ENCODE data around the gene SLC38A10. TPM values are rescaled to one million over a fixed set of nuclear protein-coding genes. Genes with fewer than 3 reads are reported as not detected.

SLC38A10 gene
- total and polyA plus RNA-seq, 10 of the 15 experiments (the other 5 are each of a cell fraction or from before 2014, with no cell fraction given) = 0.52 to 67.9 (median 22.1) TPM

GRCh38 chr17:81282141-81282540 lies 13.0 kb downstream of the SLC38A10 start:
- no peak for ATAC-seq
- in situ Hi-C loops (cut with MboI) = no loop called here
- CTCF ChIA-PET = no interaction called here
- Histone ChIP-seq H3K27ac (ENCODE audit: control insufficient read depth, insufficient read depth) (no peak overlapping the region), H3K4me2 (ENCODE audit: control insufficient read depth, insufficient read depth) (no peak overlapping the region), H3K36me3 (ENCODE audit: control insufficient read depth in 2 of 2, insufficient read depth in 2 of 2, low read length in 1 of 2) (peaks cover 6 to 10% of the 10 kb centered on the region in 2 experiments), H3K4me3 (no peak overlapping the region), H3K9me3 (replicated peaks; ENCODE audit: control insufficient read depth, insufficient read depth, low read length) (no peaks in the 10 kb centered on the region), H3K79me2 (ENCODE audit: control insufficient read depth, insufficient read depth, low read length) (peaks cover 15% of the 10 kb centered on the region), H2AFZ (ENCODE audit: control insufficient read depth, low read depth, low read length) (no peak overlapping the region), H3K9ac (ENCODE audit: control insufficient read depth, insufficient read depth, low read length) (no peak overlapping the region), H4K20me1 (ENCODE audit: control insufficient read depth, insufficient read depth) (no peaks in the 10 kb centered on the region), H3K4me1 (ENCODE audit: control insufficient read depth, insufficient read depth, low read length) (peaks cover 3% of the 10 kb centered on the region; the same call in 1 of the 2 replicates), H3K27me3 (replicated peaks in 1 of 2; ENCODE audit: control insufficient read depth in 2 of 2, insufficient read depth in 2 of 2, low read length in 1 of 2) (no peaks in the 10 kb centered on the region)
- POLR2A ChIA-PET = no interaction called here
- DNase-seq (ENCODE audit: low read depth, low spot score) = no peak
- RAD21 ChIA-PET (ENCODE audit: unreplicated experiment) = no interaction called here
- TF ChIP-seq SREBF2 (IDR thresholded peaks at IDR 0.05; ENCODE audit: low read length) (no peak), SMARCA5 (IDR thresholded peaks at IDR 0.05) (no peak), STAT3 (IDR thresholded peaks at IDR 0.05; ENCODE audit: low read depth, low read length) (no peak), SMC3 (IDR thresholded peaks at IDR 0.05; ENCODE audit: borderline replicate concordance, low read length) (no peak), RCOR1 (conservative IDR thresholded peaks at IDR 0.05; ENCODE audit: low read depth, low read length) (no peak), ZBED1 (IDR thresholded peaks at IDR 0.05; ENCODE audit: borderline replicate concordance) (no peak), MTA3 (IDR thresholded peaks at IDR 0.05; ENCODE audit: borderline replicate concordance, low read length) (no peak), IRF3 (IDR thresholded peaks at IDR 0.05) (no peak), TARDBP (IDR thresholded peaks at IDR 0.05; ENCODE audit: borderline replicate concordance) (no peak)
- 98% methylated on average over 33 of the region's 33 CpGs for WGBS (ENCODE audit: insufficient coverage, insufficient replicate concordance, low lambda C conversion rate, missing lambda C conversion rate)
- SMC1A ChIA-PET (ENCODE audit: uncharacterized antibody, unreplicated experiment) = no interaction called here
- intact Hi-C loops (cut with micrococcal nuclease; ENCODE audit: unreplicated experiment) = no loop called here
- no peak for FAIRE-seq
- no TSS peak for BruUV-seq (replicated peaks)

DNA sequence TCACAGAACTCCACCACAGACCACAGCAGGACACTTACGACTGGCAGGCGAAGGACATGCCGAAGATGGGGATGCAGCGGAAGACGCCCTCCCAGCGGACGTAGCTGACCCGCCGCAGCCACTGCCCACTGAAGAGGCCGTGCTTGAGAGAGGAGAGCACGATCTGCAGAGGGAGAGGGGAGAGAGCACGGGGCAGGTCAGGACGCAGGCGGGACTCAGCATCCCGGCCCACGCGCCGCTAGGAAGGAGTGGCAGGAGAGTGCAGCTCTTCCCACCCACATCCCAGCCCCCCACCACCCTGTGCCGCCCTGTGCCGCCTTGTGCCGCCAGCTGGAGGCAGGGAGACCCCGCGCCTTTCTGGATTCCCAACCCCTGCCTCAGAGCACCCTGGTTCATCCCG lies 14.5 kb downstream of the SLC38A10 start:
- CTCF ChIA-PET = no interaction called here
- TF ChIP-seq CREB1 (IDR thresholded peaks at IDR 0.05; ENCODE audit: low read depth) (no peak), MAX (IDR thresholded peaks at IDR 0.05; ENCODE audit: low read depth, low read length) (no peak), FOXM1 (IDR thresholded peaks at IDR 0.05; ENCODE audit: low read depth, low read length) (no peak), RCOR1 (conservative IDR thresholded peaks at IDR 0.05; ENCODE audit: low read depth, low read length) (no peak), SMARCA5 (IDR thresholded peaks at IDR 0.05) (no peak)
- TF ChIP-seq, protein P1, sequence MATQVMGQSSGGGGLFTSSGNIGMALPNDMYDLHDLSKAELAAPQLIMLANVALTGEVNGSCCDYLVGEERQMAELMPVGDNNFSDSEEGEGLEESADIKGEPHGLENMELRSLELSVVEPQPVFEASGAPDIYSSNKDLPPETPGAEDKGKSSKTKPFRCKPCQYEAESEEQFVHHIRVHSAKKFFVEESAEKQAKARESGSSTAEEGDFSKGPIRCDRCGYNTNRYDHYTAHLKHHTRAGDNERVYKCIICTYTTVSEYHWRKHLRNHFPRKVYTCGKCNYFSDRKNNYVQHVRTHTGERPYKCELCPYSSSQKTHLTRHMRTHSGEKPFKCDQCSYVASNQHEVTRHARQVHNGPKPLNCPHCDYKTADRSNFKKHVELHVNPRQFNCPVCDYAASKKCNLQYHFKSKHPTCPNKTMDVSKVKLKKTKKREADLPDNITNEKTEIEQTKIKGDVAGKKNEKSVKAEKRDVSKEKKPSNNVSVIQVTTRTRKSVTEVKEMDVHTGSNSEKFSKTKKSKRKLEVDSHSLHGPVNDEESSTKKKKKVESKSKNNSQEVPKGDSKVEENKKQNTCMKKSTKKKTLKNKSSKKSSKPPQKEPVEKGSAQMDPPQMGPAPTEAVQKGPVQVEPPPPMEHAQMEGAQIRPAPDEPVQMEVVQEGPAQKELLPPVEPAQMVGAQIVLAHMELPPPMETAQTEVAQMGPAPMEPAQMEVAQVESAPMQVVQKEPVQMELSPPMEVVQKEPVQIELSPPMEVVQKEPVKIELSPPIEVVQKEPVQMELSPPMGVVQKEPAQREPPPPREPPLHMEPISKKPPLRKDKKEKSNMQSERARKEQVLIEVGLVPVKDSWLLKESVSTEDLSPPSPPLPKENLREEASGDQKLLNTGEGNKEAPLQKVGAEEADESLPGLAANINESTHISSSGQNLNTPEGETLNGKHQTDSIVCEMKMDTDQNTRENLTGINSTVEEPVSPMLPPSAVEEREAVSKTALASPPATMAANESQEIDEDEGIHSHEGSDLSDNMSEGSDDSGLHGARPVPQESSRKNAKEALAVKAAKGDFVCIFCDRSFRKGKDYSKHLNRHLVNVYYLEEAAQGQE (IDR thresholded peaks at IDR 0.05; ENCODE audit: low read depth, low read length) = no peak

More for the DNA sequence above, 14.5 kb downstream of the SLC38A10 start:
- Histone ChIP-seq H3K36me3 (ENCODE audit: control insufficient read depth in 2 of 2, insufficient read depth in 2 of 2, low read length in 1 of 2) (peaks cover 13 to 15% of the 10 kb centered on the region in 2 experiments), H3K9ac (ENCODE audit: control insufficient read depth, insufficient read depth, low read length) (no peak overlapping the region), H3K4me1 (ENCODE audit: control insufficient read depth, insufficient read depth, low read length) (no peaks in the 10 kb centered on the region), H3K4me2 (ENCODE audit: control insufficient read depth, insufficient read depth) (no peak overlapping the region), H3K27ac (ENCODE audit: control insufficient read depth, insufficient read depth) (no peak overlapping the region), H3K9me3 (replicated peaks; ENCODE audit: control insufficient read depth, insufficient read depth, low read length) (no peaks in the 10 kb centered on the region), H3K79me2 (ENCODE audit: control insufficient read depth, insufficient read depth, low read length) (peaks cover 9% of the 10 kb centered on the region), H3K4me3 (no peak overlapping the region), H4K20me1 (ENCODE audit: control insufficient read depth, insufficient read depth) (no peaks in the 10 kb centered on the region), H3K27me3 (replicated peaks in 1 of 2; ENCODE audit: control insufficient read depth in 2 of 2, insufficient read depth in 2 of 2, low read length in 1 of 2) (no peaks in the 10 kb centered on the region), H2AFZ (ENCODE audit: control insufficient read depth, low read depth, low read length) (no peak overlapping the region)
- WGBS (ENCODE audit: insufficient coverage, insufficient replicate concordance, low lambda C conversion rate, missing lambda C conversion rate) = 100% methylated on average over 9 of the region's 24 CpGs
- no peak for ATAC-seq
- FAIRE-seq = no peak
- intact Hi-C loops (cut with micrococcal nuclease; ENCODE audit: unreplicated experiment) = no loop called here
- ChIA-PET POLR2A (no interaction called here), SMC1A (ENCODE audit: uncharacterized antibody, unreplicated experiment) (no interaction called here), RAD21 (ENCODE audit: unreplicated experiment) (no interaction called here)
- DNase-seq (ENCODE audit: low read depth, low spot score) = no peak
- BruUV-seq (replicated peaks) = no TSS peak
- in situ Hi-C loops (cut with MboI) = no loop called here
